ENCODE data around the gene FMN1.

GRCh38 chr15:32905481-32905880, 289.0 kb downstream of the FMN1 start:
- TF ChIP-seq CTCF (IDR thresholded peaks at IDR 0.05) (no peak), POLR2A (IDR thresholded peaks at IDR 0.05) (no peak)

All from testis (tissue), 2 donors.